Measurements from ENCODE around the gene GYG2.

The GYG2 gene

DNA sequence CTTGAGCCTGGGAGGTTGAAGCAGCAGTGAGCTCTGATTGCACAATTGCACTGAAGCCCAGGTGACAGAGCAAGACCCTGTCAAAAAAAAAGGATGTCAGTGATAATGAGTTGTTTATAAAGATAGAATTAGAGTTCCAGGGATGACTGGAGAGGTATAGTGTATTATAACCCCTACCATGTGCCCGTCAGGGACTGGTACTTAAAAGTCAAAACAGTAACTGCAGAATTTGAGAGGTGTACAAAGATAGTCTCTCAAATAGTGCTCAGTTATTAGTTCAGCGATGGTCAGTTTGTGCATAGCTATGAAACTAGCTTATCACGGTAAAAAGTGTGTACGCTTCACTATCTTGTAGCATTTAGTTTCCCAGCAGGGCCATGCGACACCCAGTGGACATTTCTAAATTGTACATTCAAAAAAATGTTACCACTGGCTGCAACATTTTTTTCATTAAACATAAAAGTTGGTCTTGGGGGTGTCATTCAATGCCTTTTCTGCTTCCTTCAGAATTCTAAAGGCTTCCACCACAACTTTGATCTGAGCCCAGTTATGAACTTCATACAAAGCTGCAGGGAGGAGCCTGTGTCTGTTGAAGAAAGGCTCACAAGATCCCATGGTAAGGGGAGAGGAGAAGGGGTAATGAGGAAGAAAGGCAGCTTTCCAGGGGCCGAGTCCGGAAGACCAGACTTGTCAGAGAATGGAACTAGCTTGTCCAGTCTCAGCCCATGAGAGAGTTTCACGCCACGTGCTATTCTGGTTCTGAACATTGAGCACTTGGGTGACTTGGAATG is 9.2 kb upstream of the GYG2 start:
- DNase-seq, result no peak

DNA sequence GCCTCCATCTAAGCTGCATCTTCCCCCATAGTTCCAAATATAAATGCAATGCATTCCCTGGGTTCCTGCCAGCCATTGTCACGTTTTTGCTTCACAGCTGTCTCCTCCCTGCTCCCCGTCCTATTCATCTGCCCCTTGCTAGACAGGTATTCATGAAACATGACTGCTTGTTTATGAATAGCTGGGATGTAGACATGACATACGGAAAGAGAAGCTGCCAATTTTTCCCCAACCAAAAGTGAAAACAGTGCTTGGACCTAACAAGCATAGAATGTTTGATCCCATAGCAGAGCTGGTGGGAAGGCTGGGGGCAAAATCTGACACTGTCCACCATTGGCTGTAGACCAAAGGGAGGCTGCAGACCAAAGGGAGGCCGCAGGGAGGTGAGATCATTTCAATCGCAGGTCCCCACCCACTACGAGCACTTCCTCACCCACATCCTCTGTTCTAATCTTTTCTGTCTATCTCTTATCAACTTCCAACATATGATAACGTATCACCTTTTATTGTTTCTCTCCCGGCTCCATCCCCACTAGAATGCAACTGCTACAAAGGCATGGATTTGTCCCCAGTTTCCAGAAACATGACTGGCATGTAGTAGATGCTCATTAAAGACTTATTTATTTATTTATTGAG is 8.5 kb upstream of the GYG2 start:
- no peak for DNase-seq

DNA sequence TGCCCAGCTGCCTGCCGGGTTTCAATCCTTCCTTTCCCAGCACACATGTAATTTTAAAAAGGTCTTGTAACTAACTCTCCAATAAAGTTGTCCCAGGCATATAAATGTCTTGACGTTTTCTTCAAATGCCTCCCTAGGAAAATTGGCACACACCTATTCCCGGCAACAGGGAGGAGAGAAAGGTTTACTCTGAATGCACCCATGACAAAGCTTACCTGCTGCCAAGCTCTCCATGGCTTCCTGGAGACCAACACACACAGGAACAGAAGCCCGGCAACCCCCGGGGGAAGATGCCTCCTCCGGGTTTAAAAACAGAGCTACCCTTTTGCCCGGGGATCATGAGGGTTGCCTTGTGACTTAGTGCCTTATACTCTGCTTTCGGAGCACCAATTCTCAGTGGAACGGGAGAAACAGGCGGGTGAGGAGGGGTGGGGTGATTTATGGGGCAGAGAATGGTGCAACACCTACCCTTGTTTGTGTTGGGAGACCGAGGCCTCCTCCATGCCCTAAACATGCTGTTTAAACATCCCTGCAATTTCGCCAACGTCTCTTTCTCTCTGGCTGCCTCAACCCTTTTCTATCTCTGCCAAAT is 4.8 kb upstream of the GYG2 start:
- no peak for DNase-seq

DNA sequence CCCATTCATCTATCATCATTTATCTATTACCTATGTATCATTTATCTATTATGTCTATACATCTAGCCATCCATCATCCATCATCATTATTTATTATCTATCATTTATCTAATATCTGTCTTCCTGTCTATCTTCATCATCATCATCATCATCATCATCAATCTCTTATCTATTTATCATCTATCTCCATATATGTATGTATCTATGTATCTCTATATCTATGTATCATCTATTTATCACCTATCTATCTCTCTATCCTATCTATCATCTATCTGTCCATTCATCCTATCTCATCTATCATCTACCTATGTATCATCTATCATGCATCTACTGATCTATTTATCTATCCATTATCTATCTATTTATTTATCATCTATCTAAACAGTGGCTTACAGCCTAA is 3.8 kb upstream of the GYG2 start:
- DNase-seq, result no peak

DNA sequence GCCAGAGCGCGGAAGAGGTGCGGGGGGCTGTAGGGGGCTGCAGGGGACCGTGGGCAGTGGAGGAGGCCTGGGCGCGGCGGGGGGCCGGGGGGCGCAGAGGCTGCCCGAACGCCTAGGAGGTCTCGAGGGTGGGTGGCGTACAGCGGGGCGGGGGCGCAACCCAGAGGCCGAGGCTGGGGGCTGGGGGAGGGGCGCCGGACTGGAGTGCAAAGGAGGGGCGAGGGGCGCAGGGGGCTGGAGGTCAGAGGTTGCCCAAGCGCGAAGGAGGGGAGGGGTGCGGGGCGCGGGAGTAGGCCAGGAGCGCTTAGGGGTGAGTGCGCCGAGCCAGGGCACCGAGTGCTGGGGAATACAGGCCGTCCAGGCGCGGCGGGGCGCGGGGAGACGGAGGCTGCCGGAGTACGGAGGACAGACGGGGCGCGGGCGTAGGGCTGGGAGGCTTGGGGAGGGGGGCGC is 255 bp downstream of the GYG2 start:
- no peak for DNase-seq

DNA sequence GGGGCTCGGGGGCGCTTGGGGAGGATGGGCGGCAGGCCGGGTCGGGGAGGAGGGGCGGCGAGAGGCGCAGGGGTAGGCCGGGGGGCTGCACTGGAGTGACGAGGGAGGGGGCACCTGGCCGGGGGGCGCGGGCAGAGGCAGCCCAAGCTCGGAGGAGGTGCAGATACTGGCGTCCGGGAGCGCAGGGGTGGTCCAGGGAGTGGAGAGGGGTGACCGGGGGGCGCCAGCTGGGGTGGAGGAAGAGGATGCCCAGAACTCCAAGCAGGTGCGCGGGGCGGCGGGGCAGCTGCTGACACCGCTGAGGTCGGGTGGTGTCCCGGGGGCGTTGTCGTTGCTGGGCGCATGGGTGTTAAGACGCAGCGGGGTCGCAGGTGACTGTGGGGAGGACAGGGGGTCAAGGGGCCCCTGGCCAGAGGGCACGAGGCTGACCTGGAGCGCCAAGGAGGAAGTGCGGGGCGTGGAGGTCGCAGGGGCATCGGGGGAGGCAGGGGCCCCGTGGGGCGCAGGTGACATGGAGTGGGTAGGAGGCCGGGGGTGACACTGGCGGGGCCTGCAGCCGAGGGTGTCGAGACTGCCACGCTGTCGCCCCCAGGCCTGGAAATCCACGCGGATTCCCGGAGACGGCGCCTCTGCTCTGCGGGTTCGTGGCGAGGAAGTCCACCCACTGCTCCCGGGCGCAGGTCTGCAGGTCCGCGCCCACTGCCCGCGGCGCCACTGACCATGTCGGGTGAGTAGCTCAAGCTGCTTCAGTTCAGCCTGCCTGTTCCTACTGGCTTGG is 928 bp downstream of the GYG2 start:
- no peak for DNase-seq

DNA sequence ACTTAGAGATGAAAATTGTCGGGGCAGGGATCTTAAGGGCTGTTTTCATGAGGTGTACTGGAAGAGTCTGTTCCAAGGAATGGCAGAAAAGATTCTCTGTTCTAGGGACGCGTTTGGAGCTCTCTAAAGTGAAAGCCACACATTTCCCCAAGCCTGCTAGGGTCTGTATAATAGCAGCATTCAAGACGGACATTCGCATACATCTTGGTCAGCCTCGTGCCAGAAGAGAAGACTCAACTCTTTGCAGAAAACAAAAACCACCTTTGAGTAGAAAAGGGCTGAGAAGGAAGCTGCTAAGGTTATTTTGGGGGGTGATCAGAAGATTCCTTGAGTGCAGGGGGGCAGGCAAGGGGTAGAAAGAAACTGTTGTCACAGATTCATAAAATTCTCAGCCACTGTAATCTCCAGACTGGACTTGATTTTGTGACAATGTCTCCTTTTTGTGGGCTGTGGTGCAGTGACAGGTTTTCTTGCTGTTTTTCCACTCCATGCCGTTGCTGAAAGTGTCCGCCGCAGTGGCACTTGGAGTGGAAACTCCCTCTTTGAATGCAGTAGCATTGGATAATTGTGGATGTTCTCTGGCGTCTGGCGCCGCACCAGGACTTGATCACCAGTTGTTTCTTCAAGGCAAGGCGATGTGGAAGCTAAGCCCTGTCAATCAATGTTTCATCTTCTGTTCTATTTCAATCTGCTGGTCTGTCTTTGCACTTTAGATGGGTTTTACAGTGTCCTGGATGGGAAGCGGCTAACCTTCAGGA is 2.9 kb downstream of the GYG2 start:
- DNase-seq, result no peak

DNA sequence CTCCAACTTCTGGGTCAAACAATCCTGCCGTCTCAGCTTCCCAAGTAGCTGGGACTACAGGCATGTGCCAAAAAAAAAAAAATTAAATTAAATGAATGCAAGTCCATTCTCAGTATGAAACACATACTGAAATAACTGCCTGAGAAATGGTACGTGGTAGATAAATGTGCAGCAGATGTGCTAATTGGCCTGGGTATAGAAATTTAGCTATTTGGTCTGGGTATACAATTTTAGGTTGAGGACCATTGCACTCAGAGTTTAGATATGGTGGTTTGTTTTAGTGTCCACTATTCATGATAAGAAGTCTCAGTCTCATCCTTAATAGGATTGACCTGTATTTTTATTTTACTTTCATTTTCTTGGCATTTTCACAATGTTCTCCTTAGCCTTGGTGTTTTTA is 9.2 kb downstream of the GYG2 start:
- DNase-seq, result no peak

DNA sequence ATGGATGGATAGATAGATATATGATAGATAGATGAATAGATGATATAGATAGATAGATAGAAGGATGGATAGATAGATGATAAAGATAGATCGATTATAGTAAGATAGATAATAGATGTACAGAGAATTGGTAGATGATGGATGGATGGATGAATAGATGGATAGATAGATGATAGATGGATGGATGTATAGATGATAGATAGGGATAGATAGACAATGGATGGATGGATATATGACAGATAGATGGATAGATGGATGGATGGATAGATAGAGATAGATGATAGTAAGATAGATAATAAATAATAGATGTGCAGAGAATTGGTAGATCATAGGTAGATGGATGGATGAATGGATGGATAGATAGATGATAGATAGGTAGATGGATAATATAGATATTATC is 12.2 kb downstream of the GYG2 start:
- DNase-seq, result no peak

DNA sequence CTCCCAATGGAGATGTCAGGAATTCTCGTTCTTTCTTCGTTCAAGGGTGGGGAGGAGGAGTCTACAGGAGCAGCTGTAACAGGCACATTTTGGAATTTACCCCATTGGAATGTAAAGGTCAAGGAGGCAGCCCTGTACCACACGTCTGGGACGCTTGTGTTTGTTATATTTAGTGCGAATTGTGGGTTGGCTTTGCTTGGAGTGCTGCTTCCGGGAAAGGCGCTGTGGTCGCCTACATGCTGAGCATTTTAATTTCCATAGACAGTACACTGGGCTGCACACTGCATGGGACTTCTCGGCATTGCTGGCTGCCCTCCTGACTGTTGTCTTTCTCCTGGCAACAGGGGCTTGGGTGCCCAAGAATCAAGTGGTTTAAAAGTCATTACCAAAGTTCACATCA is 12.8 kb downstream of the GYG2 start:
- no peak for DNase-seq

DNA sequence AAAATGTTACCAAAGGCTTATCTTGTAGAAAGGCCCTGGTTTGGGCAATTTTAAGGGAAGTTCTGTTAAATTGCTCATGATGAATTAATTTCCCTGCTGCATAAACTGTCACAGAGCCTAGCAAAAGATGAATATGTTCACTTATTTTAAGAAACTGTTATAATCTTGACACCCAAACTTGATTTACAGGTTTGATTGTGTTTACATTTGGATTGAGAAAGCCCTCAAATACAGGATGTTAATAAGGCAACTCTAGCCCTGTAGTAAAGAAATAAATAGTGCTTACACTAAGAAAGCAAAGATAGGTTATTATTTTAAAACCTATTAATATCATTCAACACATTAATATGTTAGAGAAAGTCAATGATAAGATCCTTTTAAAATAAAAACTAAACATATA is 18.3 kb downstream of the GYG2 start:
- DNase-seq, result no peak

DNA sequence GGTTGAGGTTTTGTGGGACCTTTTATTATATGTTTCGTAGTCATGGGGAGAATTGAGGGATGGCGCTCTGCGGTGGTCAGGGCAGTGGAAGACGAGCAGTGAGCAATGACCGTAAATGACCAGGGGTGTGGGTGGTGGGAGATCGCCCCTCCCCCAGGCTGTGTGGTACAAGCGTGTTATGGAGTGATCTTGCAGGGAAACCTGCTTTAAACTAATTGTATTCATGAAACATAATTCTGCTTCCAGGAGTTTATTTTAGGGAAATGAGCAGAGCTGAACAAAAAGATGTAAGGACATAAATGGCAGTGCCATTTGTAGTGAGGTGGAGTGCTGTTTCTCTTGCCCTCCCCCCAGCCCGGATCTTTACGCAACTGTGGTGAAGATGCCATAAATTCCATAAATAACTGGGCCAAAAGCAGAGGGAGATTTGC is 20.2 kb downstream of the GYG2 start:
- DNase-seq, result no peak

DNA sequence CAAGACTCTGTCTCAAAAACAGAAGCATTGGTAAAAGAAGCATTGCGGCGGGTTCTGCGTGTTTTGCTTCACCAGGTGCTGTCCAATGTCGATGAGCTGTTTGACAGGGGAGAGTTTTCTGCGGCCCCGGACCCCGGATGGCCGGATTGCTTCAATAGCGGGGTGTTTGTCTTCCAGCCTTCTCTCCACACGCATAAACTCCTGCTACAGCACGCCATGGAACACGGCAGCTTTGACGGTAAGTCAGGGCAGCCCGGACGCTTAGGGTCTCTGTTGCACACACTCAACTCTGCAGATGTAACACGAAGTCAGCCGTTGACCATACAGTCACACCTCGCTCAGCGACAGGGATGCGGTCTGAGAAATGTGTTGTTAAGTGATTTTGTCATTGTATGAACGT is 26.2 kb downstream of the GYG2 start:
- no peak for DNase-seq

DNA sequence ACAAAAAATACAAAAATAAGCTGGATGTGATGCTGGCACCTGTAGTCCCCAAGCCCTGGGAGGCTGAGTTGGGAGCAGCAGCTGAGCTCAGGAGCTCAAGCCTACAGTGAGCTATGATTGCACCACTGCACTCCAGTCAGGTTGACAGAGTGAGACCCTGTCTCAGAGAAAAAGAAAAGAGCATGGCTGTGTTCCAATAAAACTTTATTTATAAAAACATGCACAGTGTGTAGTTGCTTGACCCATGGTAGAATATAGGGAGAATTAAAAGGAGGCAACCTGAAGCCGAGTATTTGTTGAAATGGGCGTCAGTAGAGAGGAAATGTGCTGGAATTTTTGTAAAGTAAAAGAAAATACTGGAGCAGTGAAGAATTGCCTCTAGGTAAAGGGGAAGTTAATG is 27.0 kb downstream of the GYG2 start:
- DNase-seq, result no peak

DNA sequence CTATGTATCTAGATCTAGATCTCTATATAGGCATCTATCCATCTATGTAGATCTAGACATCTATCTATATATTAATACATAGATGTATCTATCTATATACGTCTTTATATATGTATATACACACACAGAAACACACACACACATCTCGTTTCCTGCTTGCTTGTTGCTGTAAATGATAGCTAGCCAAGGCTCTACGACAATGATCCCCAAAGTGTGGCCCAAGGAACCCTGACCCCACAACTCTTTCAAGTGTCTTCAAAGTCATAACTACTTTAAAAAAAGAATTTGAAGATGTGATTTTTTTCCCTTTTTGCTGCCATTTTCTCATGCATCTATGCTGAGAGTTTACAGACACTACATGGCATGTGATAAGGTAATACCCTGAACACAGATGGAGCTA is 28.8 kb downstream of the GYG2 start:
- DNase-seq, result no peak

DNA sequence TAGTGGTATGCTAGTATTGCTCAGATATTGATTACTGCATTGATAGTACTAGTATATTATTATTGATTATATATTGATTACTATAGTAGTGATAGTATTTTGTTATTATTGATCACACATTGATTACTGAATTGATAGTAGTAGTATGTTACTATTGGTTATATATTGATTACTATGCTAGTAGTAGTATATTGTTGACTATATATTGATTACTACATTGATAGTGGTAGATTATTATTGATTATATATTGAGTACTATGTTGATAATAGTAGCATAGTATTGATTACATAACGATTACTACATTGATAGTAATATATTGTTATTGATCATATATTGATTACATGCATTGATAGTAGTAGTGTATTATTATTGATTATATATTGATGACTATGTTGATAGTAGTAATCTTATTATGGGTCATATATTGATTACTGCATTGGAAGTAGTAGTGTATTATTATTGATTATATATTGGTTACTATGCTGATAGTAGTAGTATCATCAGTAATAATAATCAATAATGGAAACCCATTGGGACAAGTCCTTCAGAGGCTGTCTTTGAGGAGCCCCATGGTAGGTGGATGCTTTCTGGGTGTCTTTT is 30.6 kb downstream of the GYG2 start:
- no peak for DNase-seq

DNA sequence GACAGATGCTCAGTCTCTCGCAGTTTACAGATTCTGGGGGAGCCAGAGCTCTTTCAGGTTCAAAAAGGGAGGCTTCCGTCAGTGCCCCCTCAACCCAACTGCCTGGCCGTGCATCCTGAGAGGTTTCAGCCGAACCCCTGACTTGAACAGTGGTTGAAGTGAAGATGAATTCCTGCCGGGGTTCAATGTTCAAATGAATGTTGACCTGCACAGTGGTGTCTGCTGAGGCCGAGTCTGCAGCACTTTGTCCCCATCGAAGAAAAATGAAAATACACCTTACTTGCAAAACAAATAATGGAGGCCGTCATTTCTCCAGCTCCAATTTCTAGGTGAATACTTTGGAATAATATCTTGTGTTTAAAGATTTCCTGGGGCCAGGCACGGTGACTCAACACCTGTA is 33.7 kb downstream of the GYG2 start:
- no peak for DNase-seq

DNA sequence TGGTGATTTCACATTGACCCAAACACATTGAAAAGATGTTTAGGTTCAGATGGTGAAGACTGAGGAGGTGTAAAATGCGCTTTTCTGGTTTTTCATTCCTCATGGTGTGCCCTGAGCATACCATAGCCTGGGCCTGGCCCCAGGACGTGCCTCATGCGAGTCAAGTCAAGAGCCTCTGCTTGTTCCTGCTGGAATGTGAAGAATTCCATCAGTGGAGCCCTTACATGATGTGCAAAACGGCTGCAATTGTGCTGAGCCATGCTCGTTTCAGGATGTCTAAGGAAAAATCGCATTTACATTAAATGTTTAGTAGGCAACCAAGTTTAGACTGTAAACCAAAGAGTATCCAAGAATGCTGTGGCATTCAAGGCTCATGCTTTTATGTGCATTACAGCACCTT is 34.9 kb downstream of the GYG2 start:
- DNase-seq, result no peak

DNA sequence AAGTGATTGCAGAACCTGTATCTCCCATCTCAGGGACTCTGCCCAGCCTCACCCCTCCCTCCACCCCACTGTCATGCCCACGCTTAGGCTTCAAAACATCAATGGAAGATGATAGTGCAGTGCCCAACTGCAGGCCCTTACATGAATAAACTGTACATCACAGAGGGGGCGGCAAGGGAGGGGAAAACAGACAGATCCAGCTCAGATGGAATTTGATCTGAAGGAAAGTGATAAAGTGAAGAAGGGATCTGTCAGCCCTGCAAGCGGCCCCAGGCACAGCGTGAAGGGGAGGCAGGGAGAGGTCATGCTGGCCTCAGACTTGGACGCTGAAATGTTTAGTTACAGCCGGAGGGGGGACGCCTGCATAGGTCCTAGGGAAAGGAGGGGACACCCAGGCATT is 38.5 kb downstream of the GYG2 start:
- DNase-seq, result no peak

DNA sequence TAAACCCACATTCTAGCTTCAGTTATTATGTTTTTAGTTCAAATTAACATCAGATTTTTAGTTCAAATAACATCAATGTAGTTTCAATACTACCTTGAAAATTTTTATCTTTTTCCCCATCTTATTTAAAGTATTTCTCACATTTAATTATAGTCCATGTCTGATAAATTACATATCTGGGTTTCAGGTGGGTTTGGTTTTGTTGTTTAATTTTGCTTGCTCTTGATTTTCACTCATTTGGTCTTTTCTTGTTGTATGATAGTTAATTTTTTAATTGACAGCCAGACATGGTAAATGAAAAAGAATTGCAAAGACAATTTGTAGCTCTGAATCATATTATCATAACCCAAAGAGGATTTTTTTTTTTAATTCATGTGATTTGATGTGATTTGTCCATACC is 41.9 kb downstream of the GYG2 start:
- DNase-seq, result no peak

DNA sequence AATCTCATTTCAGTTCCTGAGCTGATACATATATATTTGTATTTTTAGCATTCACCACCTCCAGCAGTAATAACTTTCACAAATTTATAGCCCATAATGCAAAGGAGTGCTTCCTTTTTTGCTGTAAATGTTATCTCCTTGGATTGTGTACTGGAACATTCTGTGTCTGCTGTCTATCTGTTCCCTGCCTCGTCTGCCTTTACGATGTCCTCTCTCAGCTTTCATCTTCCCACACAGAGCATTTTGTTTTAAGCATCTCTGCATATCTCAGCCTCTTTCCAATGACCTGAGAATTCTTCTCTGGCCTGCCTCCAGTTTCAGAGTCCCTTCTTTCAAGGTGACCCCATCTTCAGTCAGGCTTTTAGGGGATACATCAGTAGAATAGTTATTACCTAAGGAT is 43.1 kb downstream of the GYG2 start:
- DNase-seq, result no peak

DNA sequence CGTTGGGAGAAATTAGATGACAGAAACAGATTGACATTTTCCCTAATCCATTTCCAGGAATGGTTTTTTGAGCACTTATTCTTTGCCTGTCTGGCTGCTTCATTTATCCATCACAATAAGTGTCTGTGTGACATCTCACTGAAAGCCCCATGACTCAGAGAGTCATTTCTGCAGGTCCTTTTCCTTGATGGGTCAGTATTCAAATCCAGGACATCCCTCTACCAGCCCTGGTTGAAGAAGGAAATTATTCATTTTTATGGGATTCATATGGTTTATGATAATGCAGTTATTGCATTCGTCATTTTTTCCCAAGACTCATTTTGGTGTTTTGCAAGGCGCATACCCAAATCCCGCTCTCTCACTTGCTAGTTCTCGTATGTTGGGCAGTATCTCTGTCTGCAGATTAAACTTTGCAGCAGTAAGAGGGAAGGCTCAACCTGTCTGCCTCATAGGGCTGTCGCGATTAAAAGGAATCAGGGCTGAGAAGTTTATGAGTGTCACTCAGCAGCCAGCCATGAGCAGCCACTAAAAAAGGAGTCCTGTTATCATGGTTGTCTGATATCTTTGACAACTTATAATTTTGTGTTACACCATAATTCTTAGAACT is 44.0 kb downstream of the GYG2 start:
- DNase-seq, result no peak
